GM11168 (cell line): ENCODE measurements around the gene MZB1.

ENCODE experiments used
- in situ Hi-C: fragments of 300-500 bp; cut with MboI; formaldehyde crosslinking; loops from one replicate; pipeline ENCODE4 v1.12.0; 2022; ENCODE audit warnings: low sequenced_read_pairs; ENCODE audit not compliant: unreplicated experiment

Gene MZB1

GRCh38 chr5:139343476-139343875 lies 46.2 kb downstream of the MZB1 start:
- in situ Hi-C loops = loop anchor here (5.0 kb wide), 1 partner anchor 34 kb away; no protein-coding TSS in a partner anchor

DNA sequence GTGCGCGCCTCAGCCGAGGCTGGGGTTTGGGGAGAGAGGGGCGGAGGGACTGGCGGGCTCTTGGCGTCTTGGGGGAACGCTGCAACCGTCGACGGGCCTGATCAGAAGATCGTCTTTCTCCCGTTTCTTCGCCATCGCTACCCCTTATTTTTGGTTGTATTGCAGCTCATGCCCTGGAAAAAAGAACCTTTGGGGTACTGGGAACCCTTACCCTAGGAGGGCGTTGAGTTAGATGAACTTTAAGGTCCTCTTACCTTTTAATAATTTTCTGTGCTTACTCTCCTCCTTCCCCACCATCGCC lies 47.3 kb downstream of the MZB1 start:
- in situ Hi-C loops = loop anchor here (5.0 kb wide), 1 partner anchor 35 kb away; no protein-coding TSS in a partner anchor

- in situ Hi-C loops = loop anchor here (5.0 kb wide), 1 partner anchor 35 kb away; no protein-coding TSS in a partner anchor
Observed at GRCh38 chr5:139341689-139342422, 47.9 kb downstream of the MZB1 start, which contains the start of gene PAIP2. Gene PAIP2 (plus strand): TSS chr5:139341854. CDS start chr5:139363785, 21,931 bp downstream.

DNA sequence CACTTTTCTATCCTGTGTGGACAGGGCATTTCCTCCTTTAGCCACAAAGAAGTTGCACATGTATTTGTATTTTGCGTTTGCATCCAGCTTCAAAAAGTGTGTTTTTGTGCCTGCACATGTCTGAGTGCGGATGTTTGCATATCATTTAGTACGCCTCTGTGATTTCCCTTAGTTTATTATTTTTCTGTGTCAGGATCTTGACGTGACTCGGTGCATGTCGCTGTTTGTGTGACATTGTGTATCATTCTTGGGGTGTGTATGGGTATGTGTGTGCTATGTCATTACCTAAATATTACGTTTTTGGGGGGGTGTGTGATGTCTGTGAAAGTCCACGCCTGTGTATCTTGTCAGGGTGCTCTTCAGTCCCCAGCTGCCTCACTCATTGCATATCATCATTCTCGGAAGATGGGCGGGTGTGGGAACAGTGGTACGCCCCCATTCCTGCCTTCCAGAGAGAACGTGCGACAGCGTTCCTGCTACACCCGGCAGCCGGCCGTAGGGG lies 48.5 kb downstream of the MZB1 start:
- in situ Hi-C loops = loop anchor here (5.0 kb wide), 1 partner anchor 36 kb away; no protein-coding TSS in a partner anchor

- in situ Hi-C loops = loop anchor here (5.0 kb wide), 1 partner anchor 37 kb away; no protein-coding TSS in a partner anchor
Observed at GRCh38 chr5:139340051-139340450, 49.7 kb downstream of the MZB1 start.
